Caki2 (cell line): ENCODE measurements around the gene KCNJ6. TPM values are rescaled to one million over a fixed set of nuclear protein-coding genes. Genes with fewer than 3 reads are reported as not detected.

Experiments used
- DNase-seq: peaks from one replicate; pipeline ENCODE4 v3.0.0-alpha.2; 2015; ENCODE audit warnings: low read depth
- in situ Hi-C: cut with HindIII; loops from 2 replicates; pipeline ENCODE4 v1.10.0; 2016; ENCODE audit warnings: low sequenced_read_pairs, low pct_unique_long_range_greater_than_20kb, mixed read lengths
- total RNA-seq: library from RNA; depleted of rRNA; stranded (reverse); fragments of >200 nt; shearing (Covaris generic); gene quantifications from 2 replicates; pipeline ENCODE4 v1.2.3, GENCODE V29; 2014; ENCODE audit warnings: low replicate concordance

Gene KCNJ6
- total RNA-seq, 1 experiment from 2014 or later: not detected

GRCh38 chr21:37842163-37842919 is 73.9 kb downstream of the KCNJ6 start:
- in situ Hi-C loops: no loop called here
- no peak for DNase-seq

GRCh38 chr21:37837381-37837780 is 78.9 kb downstream of the KCNJ6 start:
- no peak for DNase-seq
- in situ Hi-C loops: no loop called here

- in situ Hi-C loops: no loop called here
- no peak for DNase-seq
Observed at GRCh38 chr21:37835481-37835880, 80.8 kb downstream of the KCNJ6 start.

- no peak for DNase-seq
- in situ Hi-C loops: no loop called here
Observed at GRCh38 chr21:37833301-37833700, 83.0 kb downstream of the KCNJ6 start.

GRCh38 chr21:37829447-37829846 is 86.8 kb downstream of the KCNJ6 start:
- in situ Hi-C loops: no loop called here
- DNase-seq: peak; percentile 66

- in situ Hi-C loops: no loop called here
- DNase-seq: no peak
Observed at GRCh38 chr21:37828991-37829390, 87.3 kb downstream of the KCNJ6 start.

GRCh38 chr21:37828556-37828955 is 87.7 kb downstream of the KCNJ6 start:
- in situ Hi-C loops: no loop called here
- no peak for DNase-seq

GRCh38 chr21:37827913-37828312 is 88.3 kb downstream of the KCNJ6 start:
- in situ Hi-C loops: no loop called here
- no peak for DNase-seq

- DNase-seq: no peak
- in situ Hi-C loops: no loop called here
Observed at GRCh38 chr21:37821786-37822450, 94.3 kb downstream of the KCNJ6 start.

- in situ Hi-C loops: no loop called here
Observed at GRCh38 chr21:37821092-37821491, 95.2 kb downstream of the KCNJ6 start.

GRCh38 chr21:37819372-37819771 is 96.9 kb downstream of the KCNJ6 start:
- in situ Hi-C loops: no loop called here

More at GRCh38 chr21:37821092-37821491, 95.2 kb downstream of the KCNJ6 start:
- DNase-seq: no peak

GRCh38 chr21:37817242-37817641 is 99.0 kb downstream of the KCNJ6 start:
- in situ Hi-C loops: no loop called here
- DNase-seq: no peak

More at GRCh38 chr21:37819372-37819771, 96.9 kb downstream of the KCNJ6 start:
- DNase-seq: no peak

GRCh38 chr21:37815893-37816292 is 100.4 kb downstream of the KCNJ6 start:
- in situ Hi-C loops: no loop called here
- no peak for DNase-seq

- no peak for DNase-seq
- in situ Hi-C loops: no loop called here
Observed at GRCh38 chr21:37811711-37812110, 104.5 kb downstream of the KCNJ6 start.

GRCh38 chr21:37808261-37808660 is 108.0 kb downstream of the KCNJ6 start:
- in situ Hi-C loops: no loop called here
- DNase-seq: no peak

- in situ Hi-C loops: no loop called here
- DNase-seq: no peak
Observed at GRCh38 chr21:37805266-37805665, 111.0 kb downstream of the KCNJ6 start.

GRCh38 chr21:37804001-37804400 is 112.3 kb downstream of the KCNJ6 start:
- in situ Hi-C loops: no loop called here
- DNase-seq: no peak

- no peak for DNase-seq
- in situ Hi-C loops: no loop called here
Observed at GRCh38 chr21:37803101-37803651, 113.1 kb downstream of the KCNJ6 start.

GRCh38 chr21:37800456-37801061 is 115.7 kb downstream of the KCNJ6 start:
- in situ Hi-C loops: no loop called here
- no peak for DNase-seq
